ENCODE results near the gene CELSR1.

CELSR1 gene

DNA sequence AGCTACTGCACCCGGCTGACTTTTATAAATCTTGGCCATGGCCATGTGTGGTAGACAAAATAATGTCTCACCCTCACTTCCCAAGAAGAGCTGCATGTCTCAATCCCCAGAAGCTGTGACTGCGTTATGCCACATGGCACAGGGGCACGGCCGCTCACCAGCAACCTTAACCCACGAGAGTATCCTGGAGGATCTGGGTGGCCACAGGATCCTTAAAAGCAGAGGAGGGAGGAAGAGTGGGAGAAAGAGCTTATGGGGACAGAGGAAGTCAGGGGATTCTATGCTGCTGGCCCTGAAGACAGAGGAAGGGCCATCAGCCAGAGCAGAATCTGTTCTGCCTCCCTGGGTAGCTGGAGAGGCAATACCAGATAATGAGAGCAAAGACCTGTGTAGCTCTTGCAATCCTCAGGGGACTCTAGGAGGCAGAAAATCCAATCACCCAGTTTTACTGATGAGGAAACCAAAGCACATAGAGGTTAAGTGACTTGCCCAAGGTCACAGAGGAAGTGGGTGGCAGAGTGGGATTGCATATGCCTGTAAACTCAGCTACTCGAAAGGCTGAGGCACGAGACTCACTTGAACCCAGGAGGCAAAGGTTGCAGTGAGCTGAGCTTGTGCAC, 55.3 kb downstream of the CELSR1 start:
- TF ChIP-seq, protein P1, sequence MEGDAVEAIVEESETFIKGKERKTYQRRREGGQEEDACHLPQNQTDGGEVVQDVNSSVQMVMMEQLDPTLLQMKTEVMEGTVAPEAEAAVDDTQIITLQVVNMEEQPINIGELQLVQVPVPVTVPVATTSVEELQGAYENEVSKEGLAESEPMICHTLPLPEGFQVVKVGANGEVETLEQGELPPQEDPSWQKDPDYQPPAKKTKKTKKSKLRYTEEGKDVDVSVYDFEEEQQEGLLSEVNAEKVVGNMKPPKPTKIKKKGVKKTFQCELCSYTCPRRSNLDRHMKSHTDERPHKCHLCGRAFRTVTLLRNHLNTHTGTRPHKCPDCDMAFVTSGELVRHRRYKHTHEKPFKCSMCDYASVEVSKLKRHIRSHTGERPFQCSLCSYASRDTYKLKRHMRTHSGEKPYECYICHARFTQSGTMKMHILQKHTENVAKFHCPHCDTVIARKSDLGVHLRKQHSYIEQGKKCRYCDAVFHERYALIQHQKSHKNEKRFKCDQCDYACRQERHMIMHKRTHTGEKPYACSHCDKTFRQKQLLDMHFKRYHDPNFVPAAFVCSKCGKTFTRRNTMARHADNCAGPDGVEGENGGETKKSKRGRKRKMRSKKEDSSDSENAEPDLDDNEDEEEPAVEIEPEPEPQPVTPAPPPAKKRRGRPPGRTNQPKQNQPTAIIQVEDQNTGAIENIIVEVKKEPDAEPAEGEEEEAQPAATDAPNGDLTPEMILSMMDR (IDR thresholded peaks at IDR 0.05; ENCODE audit: insufficient read depth, missing control alignments) = no peak
- DNase-seq (ENCODE audit: insufficient read length, low spot score) = no peak
- no peak for FAIRE-seq

GRCh38 chr22:46481386-46481785, 56.0 kb downstream of the CELSR1 start:
- DNase-seq (ENCODE audit: insufficient read length, low spot score) (no peak), FAIRE-seq (no peak)
- TF ChIP-seq, protein P1 (IDR thresholded peaks at IDR 0.05; ENCODE audit: insufficient read depth, missing control alignments) = no peak

DNA sequence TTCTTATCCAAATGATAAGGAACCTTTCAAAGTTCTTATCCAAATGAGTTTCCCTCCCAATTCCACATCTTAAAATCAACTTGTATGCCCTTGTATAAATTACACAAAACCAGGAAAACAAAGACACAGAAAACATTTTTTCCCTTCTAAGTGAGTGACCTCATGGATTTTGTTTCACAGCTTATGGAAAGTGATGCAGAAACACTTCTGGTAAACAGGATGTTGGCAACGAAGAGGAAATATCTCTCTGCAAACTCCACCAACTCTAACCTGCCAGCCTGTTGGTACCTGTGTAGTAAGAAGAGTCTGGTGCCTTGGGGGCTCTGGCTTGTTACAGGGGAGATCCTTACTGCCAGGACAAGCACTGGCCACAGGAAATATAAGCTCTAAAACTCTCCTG, 57.0 kb downstream of the CELSR1 start:
- DNase-seq (ENCODE audit: insufficient read length, low spot score) (no peak), FAIRE-seq (no peak)
- TF ChIP-seq, protein P1 (IDR thresholded peaks at IDR 0.05; ENCODE audit: insufficient read depth, missing control alignments) = no peak

DNA sequence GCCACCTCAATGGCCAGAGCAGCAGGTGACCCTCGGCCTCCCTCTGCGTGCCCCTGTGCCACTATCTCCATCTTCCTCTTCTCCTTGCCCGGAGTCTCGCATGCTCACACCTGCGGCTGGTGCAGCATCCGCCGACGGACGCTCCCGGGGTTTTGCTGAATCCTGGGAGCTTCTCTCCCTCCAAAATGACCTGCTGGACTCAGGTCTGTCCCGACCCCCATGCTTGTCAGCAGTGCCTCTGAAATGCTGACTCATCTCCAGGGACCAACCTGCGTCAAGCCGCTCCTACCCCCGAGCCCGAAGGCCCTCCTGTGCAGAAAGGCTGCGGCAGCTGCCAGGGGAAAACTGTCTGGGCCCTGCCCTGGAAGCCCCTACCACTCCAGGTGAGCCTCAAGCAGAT, 58.4 kb downstream of the CELSR1 start:
- FAIRE-seq (no peak), DNase-seq (ENCODE audit: insufficient read length, low spot score) (no peak)
- TF ChIP-seq, protein P1 (IDR thresholded peaks at IDR 0.05; ENCODE audit: insufficient read depth, missing control alignments) = no peak

DNA sequence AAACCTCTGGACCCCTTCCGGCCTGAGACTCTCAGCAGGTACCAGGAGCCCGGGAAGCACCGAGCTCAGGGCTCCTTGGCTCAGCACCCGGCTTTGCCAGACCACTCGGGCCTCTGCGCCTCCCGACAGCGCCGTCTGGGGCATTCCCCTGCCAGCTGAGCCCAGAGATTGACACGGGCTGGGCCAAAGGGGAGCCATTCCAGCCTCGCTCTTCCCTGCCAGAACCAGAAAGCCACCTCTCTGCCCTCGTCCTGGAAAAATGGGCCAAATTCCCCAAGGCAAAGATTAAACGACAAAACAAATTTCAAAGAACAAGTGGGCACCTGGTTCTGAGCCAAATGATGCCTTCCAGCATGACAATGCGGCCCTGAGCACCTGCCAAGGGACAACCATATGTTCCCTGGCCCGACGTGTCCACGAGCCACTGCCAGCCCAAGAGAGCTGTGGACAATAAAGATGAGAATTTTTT, 59.3 kb downstream of the CELSR1 start:
- DNase-seq (ENCODE audit: insufficient read length, low spot score) (no peak), FAIRE-seq (no peak)
- TF ChIP-seq, protein P1 (IDR thresholded peaks at IDR 0.05; ENCODE audit: insufficient read depth, missing control alignments) = no peak

DNA sequence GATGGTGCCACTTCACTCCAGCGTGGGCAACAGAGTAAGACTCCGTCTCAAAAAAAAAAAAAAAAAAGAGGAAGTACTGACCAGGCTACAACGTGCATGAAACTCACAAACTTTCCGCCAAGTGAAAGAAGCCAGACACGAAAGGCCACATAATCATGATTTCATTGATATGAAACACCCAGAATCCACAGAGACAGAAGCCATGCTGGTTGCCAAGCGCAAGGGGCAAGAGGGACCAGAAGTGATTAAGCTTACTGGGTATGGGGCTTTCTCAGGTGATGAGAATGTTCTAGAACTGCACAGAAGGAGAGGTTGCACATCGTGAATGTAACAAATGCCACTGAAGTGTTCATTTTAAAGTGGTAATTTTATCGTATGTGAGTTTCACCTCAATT, 60.9 kb downstream of the CELSR1 start:
- FAIRE-seq (no peak), DNase-seq (ENCODE audit: insufficient read length, low spot score) (no peak)
- TF ChIP-seq, protein P1 (IDR thresholded peaks at IDR 0.05; ENCODE audit: insufficient read depth, missing control alignments) = no peak

DNA sequence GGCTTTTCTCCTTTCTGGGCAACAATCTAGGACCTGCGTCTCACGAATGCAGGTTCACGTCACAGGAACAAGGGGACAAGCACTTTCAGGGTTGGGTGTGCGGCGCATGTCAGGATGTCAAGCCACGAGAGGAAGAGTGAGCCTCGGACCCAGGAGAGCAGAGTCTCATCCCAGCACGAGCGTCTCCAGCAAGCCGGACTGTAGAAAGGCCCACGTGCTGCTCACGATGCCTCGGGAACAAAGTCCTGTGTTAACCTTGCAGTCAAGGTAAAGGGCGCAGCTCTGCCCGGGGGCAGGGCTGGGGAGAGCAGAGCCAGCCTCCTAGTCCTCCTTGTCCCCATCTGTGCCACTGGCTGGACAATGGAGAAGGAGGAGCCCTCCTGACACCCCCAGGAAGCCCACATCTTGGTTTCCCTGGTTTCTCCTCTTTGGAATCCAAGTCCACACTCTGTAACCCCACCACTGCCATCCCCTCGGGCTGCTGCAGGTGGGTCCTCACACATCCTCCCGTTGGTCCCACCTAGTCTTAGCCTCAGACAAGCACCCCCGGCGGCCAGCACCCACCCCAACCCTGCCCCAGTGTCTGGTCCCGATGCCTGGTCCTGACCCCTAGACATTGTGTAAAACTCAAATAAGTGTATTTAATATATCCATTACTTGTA, 63.4 kb downstream of the CELSR1 start:
- DNase-seq (ENCODE audit: insufficient read length, low spot score) (no peak), FAIRE-seq (no peak)
- TF ChIP-seq, protein P1 (IDR thresholded peaks at IDR 0.05; ENCODE audit: insufficient read depth, missing control alignments) = no peak
